GM19463 (cell line): Measurements from ENCODE around the gene NANOS3.
"Not testable (repeated sequence)": the region's sequence is repeated elsewhere in the genome, so short reads cannot be mapped to it uniquely, and the experiment has no call there.

Source experiments
- ATAC-seq: cut with Tn5 transposase; IDR thresholded peaks from one replicate; pipeline ENCODE4 v1.9.1; 2021; ENCODE audit warnings: mild to moderate bottlenecking, moderate library complexity; ENCODE audit not compliant: unreplicated experiment

Gene NANOS3

GRCh38 chr19:13914777-13915176 is 37.8 kb downstream of the NANOS3 start:
- ATAC-seq: no peak

- ATAC-seq: no peak
Observed at GRCh38 chr19:13917888-13918406, 41.0 kb downstream of the NANOS3 start.

- no peak for ATAC-seq
Observed at GRCh38 chr19:13918726-13919411, 41.9 kb downstream of the NANOS3 start.

- ATAC-seq: no peak
Observed at GRCh38 chr19:13920524-13920923, 43.6 kb downstream of the NANOS3 start.

GRCh38 chr19:13920940-13921747 is 44.2 kb downstream of the NANOS3 start:
- ATAC-seq: no peak

- ATAC-seq: not testable (repeated sequence)
Observed at GRCh38 chr19:13922118-13922517, 45.2 kb downstream of the NANOS3 start.

- no peak for ATAC-seq
Observed at GRCh38 chr19:13923194-13923987, 46.5 kb downstream of the NANOS3 start.

GRCh38 chr19:13926010-13926409 is 49.1 kb downstream of the NANOS3 start:
- ATAC-seq: no peak

- no peak for ATAC-seq
Observed at GRCh38 chr19:13926715-13927114, 49.8 kb downstream of the NANOS3 start.

- ATAC-seq: no peak
Observed at GRCh38 chr19:13929340-13929739, 52.4 kb downstream of the NANOS3 start.

- ATAC-seq: no peak
Observed at GRCh38 chr19:13929956-13930355, 53.0 kb downstream of the NANOS3 start.
